ENCODE measurements around the gene SHISA8. TPM values are rescaled to one million over a fixed set of nuclear protein-coding genes. Genes with fewer than 3 reads are reported as not detected.

Gene SHISA8
- total RNA-seq, 1 donor, result not detected

DNA sequence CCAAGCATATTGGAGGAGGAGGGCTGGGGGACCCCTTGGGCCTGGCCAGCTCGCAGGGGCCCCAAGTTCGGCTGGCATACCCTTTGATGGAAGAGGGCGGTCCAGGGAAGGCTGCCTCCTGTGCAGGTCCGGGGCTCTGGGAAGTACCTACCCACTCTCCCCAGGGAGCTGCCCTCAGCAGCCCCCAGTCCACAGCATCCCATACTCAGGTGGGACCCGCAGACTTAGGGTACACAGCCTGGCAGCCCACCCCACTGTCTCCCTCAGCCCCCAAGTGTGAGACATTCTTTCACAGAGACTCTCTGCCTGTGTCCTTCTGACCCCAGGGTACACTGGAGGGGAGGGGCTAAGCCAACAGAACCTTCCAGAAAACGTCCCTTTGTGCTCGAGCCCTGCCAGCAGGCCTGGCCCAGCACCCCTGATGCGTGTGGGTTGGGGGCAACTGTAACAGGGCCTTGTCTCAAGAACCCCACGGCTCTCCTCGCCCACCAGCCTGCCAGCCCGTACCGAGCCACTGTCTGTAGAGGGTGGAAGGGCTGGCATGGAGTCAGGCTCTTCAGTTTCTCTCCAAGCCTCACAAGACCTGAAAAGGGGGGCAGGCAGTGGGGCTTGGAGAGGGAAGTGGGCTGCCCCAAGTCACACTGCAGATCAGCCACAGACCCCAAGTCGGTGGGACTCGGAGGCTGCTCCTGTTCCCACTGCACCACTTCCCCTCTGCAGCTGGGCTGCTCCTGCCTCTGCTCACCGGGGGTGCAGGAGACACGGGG lies 18.7 kb upstream of the SHISA8 start:
- no peak for DNase-seq (ENCODE audit: low read depth)
- TF ChIP-seq, protein P1, sequence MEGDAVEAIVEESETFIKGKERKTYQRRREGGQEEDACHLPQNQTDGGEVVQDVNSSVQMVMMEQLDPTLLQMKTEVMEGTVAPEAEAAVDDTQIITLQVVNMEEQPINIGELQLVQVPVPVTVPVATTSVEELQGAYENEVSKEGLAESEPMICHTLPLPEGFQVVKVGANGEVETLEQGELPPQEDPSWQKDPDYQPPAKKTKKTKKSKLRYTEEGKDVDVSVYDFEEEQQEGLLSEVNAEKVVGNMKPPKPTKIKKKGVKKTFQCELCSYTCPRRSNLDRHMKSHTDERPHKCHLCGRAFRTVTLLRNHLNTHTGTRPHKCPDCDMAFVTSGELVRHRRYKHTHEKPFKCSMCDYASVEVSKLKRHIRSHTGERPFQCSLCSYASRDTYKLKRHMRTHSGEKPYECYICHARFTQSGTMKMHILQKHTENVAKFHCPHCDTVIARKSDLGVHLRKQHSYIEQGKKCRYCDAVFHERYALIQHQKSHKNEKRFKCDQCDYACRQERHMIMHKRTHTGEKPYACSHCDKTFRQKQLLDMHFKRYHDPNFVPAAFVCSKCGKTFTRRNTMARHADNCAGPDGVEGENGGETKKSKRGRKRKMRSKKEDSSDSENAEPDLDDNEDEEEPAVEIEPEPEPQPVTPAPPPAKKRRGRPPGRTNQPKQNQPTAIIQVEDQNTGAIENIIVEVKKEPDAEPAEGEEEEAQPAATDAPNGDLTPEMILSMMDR (IDR thresholded peaks at IDR 0.05; ENCODE audit: insufficient read depth, low read length), result no peak
- H3K4me3 ChIP-seq (ENCODE audit: low read depth, low read length), result no peak overlapping the region

DNA sequence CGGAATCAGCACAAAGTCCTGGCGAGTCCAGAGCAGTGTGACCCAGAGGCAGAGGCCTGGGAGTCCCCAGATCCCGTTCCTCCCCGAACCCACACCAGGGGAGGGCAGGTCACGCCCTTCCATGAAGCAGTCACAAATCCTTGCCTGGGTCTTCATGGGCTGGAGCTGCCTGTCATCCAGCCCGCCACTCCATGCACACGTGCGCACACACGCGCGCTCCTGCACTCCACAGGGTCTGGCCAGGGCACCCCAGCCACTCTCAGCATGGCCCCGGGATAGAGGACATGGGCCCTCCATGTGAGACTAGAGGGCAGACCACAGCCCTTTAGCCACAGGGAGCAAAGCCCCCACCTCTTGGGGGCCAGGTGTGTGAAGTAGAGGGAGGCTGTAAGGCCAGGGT lies 17.5 kb upstream of the SHISA8 start:
- DNase-seq (ENCODE audit: low read depth), result no peak
- TF ChIP-seq, protein P1 (IDR thresholded peaks at IDR 0.05; ENCODE audit: insufficient read depth, low read length), result no peak

DNA sequence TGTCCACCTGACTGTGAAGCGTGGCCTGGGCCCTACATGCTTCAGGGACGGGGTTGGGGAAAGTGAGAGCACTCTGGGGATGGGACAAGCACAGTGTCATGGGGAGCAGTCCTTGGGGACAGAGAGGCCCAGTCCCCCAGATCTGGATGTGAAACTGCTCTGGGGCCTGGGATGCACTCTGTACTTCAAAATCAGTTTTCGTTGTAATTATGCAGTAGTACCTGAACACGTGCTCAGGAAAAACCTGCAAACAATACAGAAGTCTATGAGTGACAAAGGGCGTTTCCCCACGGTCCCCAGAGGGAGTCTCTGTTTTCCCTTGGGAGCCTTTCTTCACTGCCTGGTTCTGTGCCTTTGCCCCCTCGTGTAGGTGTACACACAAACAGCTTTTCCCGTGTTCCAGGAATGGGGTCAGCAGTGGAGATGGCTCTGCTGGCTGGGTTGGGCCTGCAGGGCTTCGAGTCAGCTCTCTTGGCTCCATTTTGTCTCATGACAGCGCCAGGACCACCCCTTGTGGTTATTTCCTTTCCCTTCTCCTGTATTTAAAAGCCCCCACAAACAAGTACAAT lies 16.9 kb upstream of the SHISA8 start:
- TF ChIP-seq, protein P1 (IDR thresholded peaks at IDR 0.05; ENCODE audit: insufficient read depth, low read length), result no peak
- no peak overlapping the region for H3K4me3 ChIP-seq (ENCODE audit: low read depth, low read length)
- DNase-seq (ENCODE audit: low read depth), result no peak

More for the DNA sequence above, 17.5 kb upstream of the SHISA8 start:
- no peak overlapping the region for H3K4me3 ChIP-seq (ENCODE audit: low read depth, low read length)

DNA sequence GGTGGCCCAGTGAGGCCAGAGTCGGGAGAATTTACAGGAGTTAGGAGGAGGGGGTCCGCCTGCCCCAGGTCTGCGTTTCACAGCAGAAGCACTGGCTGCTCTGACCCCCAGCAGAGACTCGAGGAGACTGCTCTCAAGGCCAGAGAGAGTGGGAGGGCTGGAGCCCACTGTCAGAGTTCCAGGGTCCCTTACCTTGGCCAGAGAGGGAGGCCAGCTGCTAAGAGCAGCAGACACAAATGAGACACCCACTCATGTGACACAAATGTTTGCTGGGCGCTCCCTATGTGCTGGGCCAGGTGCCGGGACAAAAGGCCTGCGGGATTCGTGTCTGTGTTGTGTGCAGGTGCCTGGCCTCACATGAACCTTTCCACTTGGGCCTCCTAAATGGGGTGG lies 14.5 kb upstream of the SHISA8 start:
- TF ChIP-seq, protein P1 (IDR thresholded peaks at IDR 0.05; ENCODE audit: insufficient read depth, low read length), result no peak
- H3K4me3 ChIP-seq (ENCODE audit: low read depth, low read length), result no peak overlapping the region
- no peak for DNase-seq (ENCODE audit: low read depth)

DNA sequence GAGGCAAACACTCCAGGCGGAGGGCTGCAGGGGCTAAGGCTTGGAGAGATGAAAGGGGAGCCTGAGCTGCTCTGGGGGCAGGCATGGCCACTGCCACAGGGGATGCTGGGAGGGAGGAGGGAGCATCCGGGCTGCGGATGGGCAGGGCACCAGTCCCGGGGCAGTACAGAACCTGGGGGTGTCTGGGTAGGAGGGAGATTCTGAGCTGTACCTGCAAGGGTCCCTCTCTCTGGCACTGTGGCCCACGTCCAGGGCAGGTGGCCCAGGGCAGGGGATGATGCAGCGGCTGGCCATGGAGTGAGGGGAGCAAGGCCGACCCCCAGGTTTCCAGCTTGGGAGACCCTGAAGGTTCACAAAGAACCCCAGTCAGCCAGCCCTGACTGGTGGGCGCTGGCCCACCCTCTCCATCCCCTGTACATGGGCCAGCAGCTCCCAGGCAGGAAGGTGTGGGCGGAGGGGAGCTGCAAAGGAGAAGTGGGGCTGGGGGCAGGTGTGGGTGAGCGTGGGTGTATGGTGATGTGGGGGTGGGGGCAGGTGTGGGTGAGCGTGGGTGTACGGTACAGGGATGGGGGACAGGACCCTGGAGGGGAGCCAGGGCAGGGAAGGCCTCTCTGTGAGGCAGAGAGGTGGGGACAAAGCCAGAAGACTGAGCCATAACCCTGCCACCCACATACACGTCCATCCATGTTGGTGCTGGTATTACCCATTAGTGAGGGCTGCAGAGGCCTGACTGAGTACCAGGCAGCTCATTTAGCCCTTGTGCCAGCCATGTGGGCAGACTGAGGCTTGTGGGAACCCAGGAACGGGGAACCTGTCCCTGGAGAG lies 13.9 kb upstream of the SHISA8 start:
- DNase-seq (ENCODE audit: low read depth), result no peak
- H3K4me3 ChIP-seq (ENCODE audit: low read depth, low read length), result no peak overlapping the region
- TF ChIP-seq, protein P1 (IDR thresholded peaks at IDR 0.05; ENCODE audit: insufficient read depth, low read length), result no peak

DNA sequence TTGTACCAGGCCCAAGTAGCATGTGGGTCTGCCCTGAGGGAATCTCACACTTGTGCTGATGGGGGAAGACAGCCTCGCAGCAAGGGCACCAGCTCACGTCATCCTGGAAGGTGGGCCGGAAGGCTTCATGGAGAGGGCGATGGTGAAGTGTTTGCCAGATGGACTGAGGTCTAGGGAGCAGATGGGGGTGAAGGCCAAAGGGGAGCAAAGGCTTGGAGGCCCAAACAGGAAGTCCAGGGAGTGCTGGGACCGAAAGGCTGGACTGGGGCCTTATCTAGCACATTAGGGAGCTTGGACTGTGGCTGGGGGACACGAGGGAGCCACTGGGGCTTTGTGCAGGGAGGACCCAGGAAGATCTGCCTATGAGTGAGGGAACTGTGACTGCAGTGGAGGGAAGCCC lies 12.9 kb upstream of the SHISA8 start:
- TF ChIP-seq, protein P1 (IDR thresholded peaks at IDR 0.05; ENCODE audit: insufficient read depth, low read length), result no peak
- no peak overlapping the region for H3K4me3 ChIP-seq (ENCODE audit: low read depth, low read length)
- DNase-seq (ENCODE audit: low read depth), result no peak
